Parathyroid adenoma (tissue), 2 donors: ENCODE results near the gene NUP153.

Source experiments
- H2AFZ ChIP-seq: fragments of 300-600 bp; sonication (generic); one replicate; pipeline ENCODE4 v1.7.0; 2017; ENCODE audit warnings: antibody characterized with exemption, mild to moderate bottlenecking
- H3K27ac ChIP-seq: fragments of 300-600 bp; sonication (generic); one replicate; pipeline ENCODE4 v1.7.0; 2017
- H3K27me3 ChIP-seq: fragments of 300-600 bp; sonication (generic); one replicate; pipeline ENCODE4 v1.7.0; 2017; ENCODE audit warnings: low read length; ENCODE audit not compliant: control insufficient read depth, insufficient read depth
- H3K36me3 ChIP-seq: fragments of 300-600 bp; sonication (generic); one replicate; pipeline ENCODE4 v1.7.0; 2017; ENCODE audit warnings: low read length; ENCODE audit not compliant: control insufficient read depth, insufficient read depth
- H3K4me1 ChIP-seq: fragments of 300-600 bp; sonication (generic); one replicate; pipeline ENCODE4 v1.7.0; 2017; ENCODE audit warnings: control low read depth
- H3K4me2 ChIP-seq: fragments of 300-600 bp; sonication (generic); one replicate; pipeline ENCODE4 v1.7.0; 2017; ENCODE audit warnings: low read length
- H3K4me3 ChIP-seq: fragments of 300-600 bp; sonication (generic); one replicate; pipeline ENCODE4 v1.7.0; 2017; ENCODE audit warnings: low read depth, low read length
- H3K79me2 ChIP-seq: fragments of 300-600 bp; sonication (generic); one replicate; pipeline ENCODE4 v1.7.0; 2017; ENCODE audit warnings: control low read depth
- H3K9ac ChIP-seq: fragments of 300-600 bp; sonication (generic); one replicate; pipeline ENCODE4 v1.7.0; 2017; ENCODE audit warnings: mild to moderate bottlenecking
- H3K9me3 ChIP-seq: fragments of 300-600 bp; sonication (generic); one replicate; pipeline ENCODE4 v1.7.0; 2017; ENCODE audit warnings: low read length; ENCODE audit not compliant: control insufficient read depth
- TF ChIP-seq, protein P1 (sequence below): fragments of 300-600 bp; sonication (generic); IDR thresholded peaks from one replicate; pipeline ENCODE4 v1.7.0; 2017; ENCODE audit warnings: antibody characterized with exemption, mild to moderate bottlenecking
- donor health status: primary hyperparathyroidism.

The NUP153 gene

DNA sequence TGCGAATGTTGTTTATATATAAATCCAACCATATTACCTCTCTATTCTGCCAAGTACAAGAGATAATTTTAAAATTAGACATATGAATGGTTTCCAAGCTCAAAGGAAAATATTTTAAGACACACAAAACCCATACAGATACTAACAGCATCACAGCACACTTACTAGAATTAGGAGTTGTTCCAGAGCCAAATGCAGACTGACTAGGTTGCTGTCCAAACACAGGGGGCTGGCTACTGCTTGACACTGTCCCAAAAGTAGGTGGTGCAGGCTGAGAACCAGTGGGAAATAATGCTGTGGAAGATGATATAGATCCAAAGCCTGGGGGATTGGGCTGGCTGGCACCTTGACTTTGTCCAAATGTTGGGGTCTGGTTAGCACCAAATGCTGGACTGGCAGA lies 82.3 kb downstream of the NUP153 start:
- TF ChIP-seq, protein P1, sequence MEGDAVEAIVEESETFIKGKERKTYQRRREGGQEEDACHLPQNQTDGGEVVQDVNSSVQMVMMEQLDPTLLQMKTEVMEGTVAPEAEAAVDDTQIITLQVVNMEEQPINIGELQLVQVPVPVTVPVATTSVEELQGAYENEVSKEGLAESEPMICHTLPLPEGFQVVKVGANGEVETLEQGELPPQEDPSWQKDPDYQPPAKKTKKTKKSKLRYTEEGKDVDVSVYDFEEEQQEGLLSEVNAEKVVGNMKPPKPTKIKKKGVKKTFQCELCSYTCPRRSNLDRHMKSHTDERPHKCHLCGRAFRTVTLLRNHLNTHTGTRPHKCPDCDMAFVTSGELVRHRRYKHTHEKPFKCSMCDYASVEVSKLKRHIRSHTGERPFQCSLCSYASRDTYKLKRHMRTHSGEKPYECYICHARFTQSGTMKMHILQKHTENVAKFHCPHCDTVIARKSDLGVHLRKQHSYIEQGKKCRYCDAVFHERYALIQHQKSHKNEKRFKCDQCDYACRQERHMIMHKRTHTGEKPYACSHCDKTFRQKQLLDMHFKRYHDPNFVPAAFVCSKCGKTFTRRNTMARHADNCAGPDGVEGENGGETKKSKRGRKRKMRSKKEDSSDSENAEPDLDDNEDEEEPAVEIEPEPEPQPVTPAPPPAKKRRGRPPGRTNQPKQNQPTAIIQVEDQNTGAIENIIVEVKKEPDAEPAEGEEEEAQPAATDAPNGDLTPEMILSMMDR: no peak
- Histone ChIP-seq H3K4me2 (no peak overlapping the region), H3K79me2 (no peaks in the 10 kb centered on the region), H3K9ac (no peak overlapping the region), H3K4me3 (no peak overlapping the region), H2AFZ (no peak overlapping the region), H3K36me3 (no peaks in the 10 kb centered on the region), H3K9me3 (no peaks in the 10 kb centered on the region), H3K27me3 (no peaks in the 10 kb centered on the region), H3K4me1 (no peaks in the 10 kb centered on the region), H3K27ac (no peak overlapping the region)

DNA sequence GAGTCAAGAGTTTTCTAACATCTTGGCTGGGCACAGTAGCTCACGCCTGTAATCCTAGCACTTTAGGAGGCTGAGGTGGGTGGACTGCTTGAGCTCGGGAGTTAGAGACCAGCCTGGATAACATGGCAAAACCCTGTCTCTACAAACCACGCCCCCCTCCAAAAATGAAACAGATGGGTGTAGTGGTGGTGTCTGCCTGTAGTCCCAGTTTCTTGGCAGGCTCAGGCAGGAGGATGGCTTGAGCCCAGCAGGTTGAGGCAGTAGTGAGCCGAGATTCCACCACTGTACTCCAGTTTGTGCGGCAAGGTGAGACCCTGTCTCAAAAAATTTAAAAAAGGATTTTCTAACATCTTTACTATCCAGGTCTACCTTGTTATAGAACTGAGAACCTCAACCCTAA lies 84.6 kb downstream of the NUP153 start:
- Histone ChIP-seq H2AFZ (no peak overlapping the region), H3K79me2 (peaks cover 4% of the 10 kb centered on the region), H3K9ac (no peak overlapping the region), H3K36me3 (no peaks in the 10 kb centered on the region), H3K4me2 (no peak overlapping the region), H3K4me3 (no peak overlapping the region), H3K27ac (no peak overlapping the region), H3K4me1 (no peaks in the 10 kb centered on the region), H3K9me3 (no peaks in the 10 kb centered on the region), H3K27me3 (no peaks in the 10 kb centered on the region)
- TF ChIP-seq, protein P1: no peak

DNA sequence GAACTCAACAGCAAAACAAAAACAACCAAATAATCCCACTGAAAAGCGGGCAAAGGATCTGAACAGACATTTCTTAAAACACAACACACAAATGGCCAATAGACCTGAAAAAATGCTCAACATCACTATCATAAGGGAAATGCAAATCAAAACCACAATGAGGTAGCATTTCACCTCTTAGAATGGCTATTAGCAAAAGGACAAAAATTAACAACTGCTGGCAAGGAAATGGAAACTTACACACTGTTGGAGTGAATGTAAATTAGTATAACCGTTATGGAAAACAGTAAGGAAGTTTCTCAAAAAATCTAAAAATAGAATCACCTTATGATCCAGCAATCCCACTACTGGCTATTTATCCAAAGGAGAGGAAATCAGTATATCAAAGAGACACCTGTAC lies 85.7 kb downstream of the NUP153 start:
- Histone ChIP-seq H3K27ac (no peak overlapping the region), H3K4me3 (no peak overlapping the region), H2AFZ (no peak overlapping the region), H3K4me1 (no peaks in the 10 kb centered on the region), H3K9ac (no peak overlapping the region), H3K79me2 (peaks cover 4% of the 10 kb centered on the region), H3K36me3 (no peaks in the 10 kb centered on the region), H3K4me2 (no peak overlapping the region), H3K9me3 (no peaks in the 10 kb centered on the region), H3K27me3 (no peaks in the 10 kb centered on the region)
- TF ChIP-seq, protein P1: no peak

DNA sequence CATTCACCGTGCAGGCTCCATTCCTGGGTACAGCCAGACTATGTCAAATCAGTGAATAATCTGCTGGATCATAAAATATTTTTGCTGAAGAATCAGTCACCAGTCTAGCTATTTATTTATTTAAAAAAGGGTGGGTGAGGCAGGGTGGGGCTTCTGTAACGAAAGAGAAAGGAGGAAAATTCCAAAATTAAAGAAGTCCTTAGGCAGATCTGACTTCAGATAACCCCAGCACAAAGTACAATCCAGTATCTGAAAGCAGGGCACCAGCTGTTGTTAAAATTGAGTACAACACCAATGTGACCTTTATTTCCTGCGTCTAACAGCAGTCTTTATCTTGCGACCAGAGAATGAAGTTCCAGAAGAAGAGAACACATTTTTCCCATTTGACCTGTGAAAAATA lies 90.9 kb downstream of the NUP153 start:
- Histone ChIP-seq H3K9me3 (no peaks in the 10 kb centered on the region), H3K36me3 (no peaks in the 10 kb centered on the region), H3K4me3 (no peak overlapping the region), H3K4me1 (no peaks in the 10 kb centered on the region), H2AFZ (no peak overlapping the region), H3K27ac (no peak overlapping the region), H3K4me2 (no peak overlapping the region), H3K27me3 (no peaks in the 10 kb centered on the region), H3K9ac (no peak overlapping the region), H3K79me2 (peaks cover 4% of the 10 kb centered on the region)
- TF ChIP-seq, protein P1: no peak

DNA sequence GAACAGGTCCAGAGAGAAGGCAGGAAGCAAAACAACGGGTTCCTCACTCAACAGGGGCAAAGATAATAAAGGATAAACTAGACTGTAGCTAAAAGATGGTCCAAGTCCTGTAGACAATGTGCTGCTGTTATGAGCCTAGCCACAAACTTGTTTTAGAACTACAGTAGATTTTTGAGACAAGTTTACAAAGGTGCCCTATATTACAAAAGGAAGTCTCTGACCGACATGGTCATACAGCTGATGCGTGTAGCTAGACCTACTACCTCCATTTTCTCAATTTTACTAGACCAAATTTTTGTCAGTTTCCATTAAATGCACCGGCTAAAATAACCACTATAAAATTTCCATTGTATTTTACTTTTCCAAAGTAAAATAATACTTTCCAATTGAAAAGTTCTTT lies 94.7 kb downstream of the NUP153 start:
- Histone ChIP-seq H3K4me3 (no peak overlapping the region), H3K4me2 (no peak overlapping the region), H3K9ac (no peak overlapping the region), H3K9me3 (no peaks in the 10 kb centered on the region), H3K27ac (no peak overlapping the region), H3K4me1 (no peaks in the 10 kb centered on the region), H3K27me3 (no peaks in the 10 kb centered on the region), H3K79me2 (no peaks in the 10 kb centered on the region), H3K36me3 (no peaks in the 10 kb centered on the region), H2AFZ (no peak overlapping the region)
- TF ChIP-seq, protein P1: no peak
